ENCODE data around the gene FGF3.

Gene FGF3

DNA sequence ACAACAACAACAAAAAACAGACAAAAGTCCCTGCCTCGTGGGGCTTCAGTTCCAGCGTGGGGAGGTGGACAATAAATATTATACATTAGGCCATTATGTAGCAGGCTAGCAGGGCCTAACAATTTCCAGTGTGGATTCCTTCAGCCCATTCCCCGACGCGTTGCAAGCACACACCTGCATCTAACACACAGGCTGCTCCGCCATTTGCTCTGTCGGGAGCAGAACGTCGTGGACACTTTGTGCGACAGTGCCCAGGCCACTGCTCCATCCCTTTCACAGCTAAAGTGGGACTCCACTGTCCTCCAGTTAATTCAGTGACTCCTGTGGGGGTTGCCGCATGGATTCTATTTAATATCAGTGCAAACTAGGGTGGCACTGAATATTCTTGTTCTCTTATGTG is 10.9 kb upstream of the FGF3 start:
- no peak for DNase-seq (ENCODE audit: low read depth)
- no peak overlapping the region for H3K4me3 ChIP-seq (ENCODE audit: low read depth, low read length)
- TF ChIP-seq CTCF (IDR thresholded peaks at IDR 0.05; ENCODE audit: low read depth, low read length) = no peak
- no peak for TF ChIP-seq POLR2A (IDR thresholded peaks at IDR 0.05; ENCODE audit: extremely low read depth, insufficient read length)
- no peak for TF ChIP-seq MAX (IDR thresholded peaks at IDR 0.05; ENCODE audit: low read depth, low read length)
- no peak for TF ChIP-seq MYC (IDR thresholded peaks at IDR 0.05; ENCODE audit: low read depth, low read length)

- no peak for DNase-seq (ENCODE audit: low read depth)
- no peak for TF ChIP-seq CTCF (IDR thresholded peaks at IDR 0.05; ENCODE audit: low read depth, low read length)
- no peak for TF ChIP-seq MYC (IDR thresholded peaks at IDR 0.05; ENCODE audit: low read depth, low read length)
- no peak for TF ChIP-seq MAX (IDR thresholded peaks at IDR 0.05; ENCODE audit: low read depth, low read length)
- no peak for TF ChIP-seq POLR2A (IDR thresholded peaks at IDR 0.05; ENCODE audit: extremely low read depth, insufficient read length)
Observed at GRCh38 chr11:69828971-69829344, 9.7 kb upstream of the FGF3 start.

DNA sequence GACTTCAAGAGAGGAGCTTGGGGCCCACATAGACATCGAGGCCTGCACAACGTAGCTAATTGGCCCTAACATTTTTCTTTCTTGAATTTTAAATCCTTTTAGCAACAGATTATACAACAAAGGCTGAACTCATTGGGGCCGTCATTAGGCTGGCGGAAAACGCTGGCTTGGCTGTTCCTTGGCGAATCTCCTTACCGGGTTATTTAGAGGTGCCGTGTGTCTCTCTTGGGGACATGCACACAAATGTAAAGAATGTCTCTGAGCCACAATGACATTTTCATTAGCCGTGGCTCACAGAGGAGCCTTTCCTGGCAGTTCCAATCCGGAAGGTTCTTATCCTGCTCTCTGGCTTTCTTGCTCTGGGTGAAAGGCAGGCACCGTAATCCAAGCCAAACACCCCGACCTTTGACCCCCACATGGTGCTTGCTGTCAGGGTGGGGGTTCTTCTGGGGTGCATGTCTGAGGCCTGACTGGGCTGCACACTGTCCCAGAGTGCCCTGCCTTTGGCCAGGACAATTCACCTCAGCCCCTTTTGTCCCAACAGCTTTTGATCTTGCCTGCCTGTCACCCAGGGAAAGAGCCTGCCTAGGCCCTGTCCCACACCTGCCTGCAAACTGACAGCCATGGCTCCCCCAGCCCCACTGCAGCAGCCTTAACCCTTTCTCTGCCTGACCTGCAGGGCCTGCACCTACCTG is 9.2 kb upstream of the FGF3 start:
- DNase-seq (ENCODE audit: low read depth) = no peak
- H3K4me3 ChIP-seq (ENCODE audit: low read depth, low read length) = no peak overlapping the region
- TF ChIP-seq CTCF (IDR thresholded peaks at IDR 0.05; ENCODE audit: low read depth, low read length) = no peak
- TF ChIP-seq MYC (IDR thresholded peaks at IDR 0.05; ENCODE audit: low read depth, low read length) = no peak
- TF ChIP-seq MAX (IDR thresholded peaks at IDR 0.05; ENCODE audit: low read depth, low read length) = no peak

More at GRCh38 chr11:69828971-69829344, 9.7 kb upstream of the FGF3 start:
- no peak overlapping the region for H3K4me3 ChIP-seq (ENCODE audit: low read depth, low read length)

DNA sequence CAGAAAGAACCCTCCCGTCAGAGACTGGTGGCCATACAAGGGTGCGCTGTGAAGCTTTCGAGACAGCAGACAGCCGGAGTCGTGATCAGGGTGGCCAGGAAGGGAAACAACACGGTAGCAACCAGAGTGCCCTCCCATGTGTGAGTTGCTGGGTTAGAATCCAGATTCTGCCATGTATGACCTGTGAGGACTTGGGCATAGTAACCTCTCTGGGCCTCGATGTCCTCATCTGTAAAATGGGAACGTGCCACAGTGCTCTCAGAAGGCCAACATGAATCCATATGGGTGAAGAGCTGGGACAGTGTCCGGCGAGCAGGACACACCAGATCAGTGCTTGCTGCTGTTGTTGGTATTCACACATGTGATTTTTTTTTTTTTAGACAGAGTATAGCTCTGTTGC is 7.6 kb upstream of the FGF3 start:
- no peak for DNase-seq (ENCODE audit: low read depth)
- TF ChIP-seq POLR2A (IDR thresholded peaks at IDR 0.05; ENCODE audit: extremely low read depth, insufficient read length) = no peak
- no peak overlapping the region for H3K4me3 ChIP-seq (ENCODE audit: low read depth, low read length)

- no peak overlapping the region for H3K4me3 ChIP-seq (ENCODE audit: low read depth, low read length)
- DNase-seq (ENCODE audit: low read depth) = no peak
- TF ChIP-seq MAX (IDR thresholded peaks at IDR 0.05; ENCODE audit: low read depth, low read length) = no peak
- TF ChIP-seq POLR2A (IDR thresholded peaks at IDR 0.05; ENCODE audit: extremely low read depth, insufficient read length) = no peak
- no peak for TF ChIP-seq CTCF (IDR thresholded peaks at IDR 0.05; ENCODE audit: low read depth, low read length)
- TF ChIP-seq MYC (IDR thresholded peaks at IDR 0.05; ENCODE audit: low read depth, low read length) = no peak
Observed at GRCh38 chr11:69825941-69826340, 6.7 kb upstream of the FGF3 start.

DNA sequence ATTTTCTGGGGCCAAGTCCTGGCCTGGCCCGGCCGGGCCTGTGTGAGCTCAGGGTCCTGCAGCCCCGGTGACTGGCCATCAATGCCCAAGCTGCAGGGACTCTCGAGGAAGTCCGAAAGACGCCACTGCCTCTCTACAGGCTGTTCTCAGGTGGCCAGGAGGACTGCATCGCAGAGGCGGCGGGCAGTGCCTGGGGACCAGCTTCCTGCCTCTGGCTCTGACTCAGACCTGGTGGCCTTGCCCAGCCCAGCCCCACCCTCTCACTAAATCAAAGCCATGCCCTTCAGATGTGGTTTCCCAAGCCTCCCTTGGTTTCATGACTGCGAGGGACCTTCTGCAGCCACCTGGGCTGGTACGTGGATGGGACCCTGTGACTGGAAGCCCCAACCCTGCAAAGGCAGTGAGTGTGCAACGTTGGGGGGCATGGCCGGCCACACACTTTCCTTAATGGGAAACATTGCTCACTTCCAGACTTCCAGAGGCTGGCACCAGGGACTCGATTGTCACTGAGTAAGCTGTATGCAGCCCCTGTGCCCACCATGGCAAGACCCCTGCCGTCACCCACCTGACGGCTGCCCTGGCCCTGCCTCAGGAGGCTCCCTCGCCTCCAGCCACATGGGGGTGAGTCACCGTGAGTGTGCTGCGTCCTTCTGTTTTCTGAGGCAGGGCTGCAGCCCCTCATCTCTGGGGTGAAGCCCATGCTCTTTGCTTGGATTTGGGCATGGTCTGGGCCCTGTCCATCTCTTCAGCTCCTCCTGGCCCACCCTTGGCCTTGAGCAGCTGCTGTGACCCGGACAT is 6.0 kb upstream of the FGF3 start:
- TF ChIP-seq MYC (IDR thresholded peaks at IDR 0.05; ENCODE audit: low read depth, low read length) (no peak), POLR2A (IDR thresholded peaks at IDR 0.05; ENCODE audit: extremely low read depth, insufficient read length) (no peak), MAX (IDR thresholded peaks at IDR 0.05; ENCODE audit: low read depth, low read length) (no peak), CTCF (IDR thresholded peaks at IDR 0.05; ENCODE audit: low read depth, low read length) (no peak)
- no peak overlapping the region for H3K4me3 ChIP-seq (ENCODE audit: low read depth, low read length)
- no peak for DNase-seq (ENCODE audit: low read depth)

All from NB4 (cell line).